ENCODE results near the gene AOPEP. TPM values are rescaled to one million over a fixed set of nuclear protein-coding genes. Genes with fewer than 3 reads are reported as not detected.

AOPEP gene
- total RNA-seq, 1 experiment from 2014 or later: 39.6 TPM

- H3K4me3 ChIP-seq: no peak overlapping the region
- H3K27me3 ChIP-seq (replicated peaks): no peaks in the 10 kb centered on the region
- DNase-seq (ENCODE audit: low read depth in 1 of 2, low spot score in 2 of 2): no peak
- no peak overlapping the region for H3K27ac ChIP-seq
- H3K9me3 ChIP-seq (replicated peaks): no peaks in the 10 kb centered on the region
- peaks cover 20% of the 10 kb centered on the region; the same call in 1 of the 2 replicates for H3K36me3 ChIP-seq
- peaks cover 26% of the 10 kb centered on the region for H3K4me1 ChIP-seq (replicated peaks)
These were observed 83.3 kb downstream of the AOPEP start for GRCh38 chr9:94809778-94810177.

- DNase-seq (ENCODE audit: low read depth in 1 of 2, low spot score in 2 of 2): no peak
- Histone ChIP-seq H3K36me3 (peaks cover 20% of the 10 kb centered on the region; the same call in 1 of the 2 replicates), H3K9me3 (replicated peaks) (no peaks in the 10 kb centered on the region), H3K4me1 (replicated peaks) (peaks cover 13% of the 10 kb centered on the region), H3K27ac (no peak overlapping the region), H3K4me3 (no peak overlapping the region), H3K27me3 (replicated peaks) (no peaks in the 10 kb centered on the region)
These were observed 84.6 kb downstream of the AOPEP start for GRCh38 chr9:94811074-94811473.

- DNase-seq (ENCODE audit: low read depth in 1 of 2, low spot score in 2 of 2): no peak
These were observed 85.8 kb downstream of the AOPEP start for GRCh38 chr9:94812343-94812742.

GRCh38 chr9:94813379-94813778 lies 86.9 kb downstream of the AOPEP start:
- Histone ChIP-seq H3K36me3 (peaks cover 13% of the 10 kb centered on the region; the same call in 1 of the 2 replicates), H3K27ac (no peak overlapping the region), H3K9me3 (replicated peaks) (no peaks in the 10 kb centered on the region), H3K4me1 (replicated peaks) (peaks cover 18% of the 10 kb centered on the region), H3K4me3 (no peak overlapping the region), H3K27me3 (replicated peaks) (no peaks in the 10 kb centered on the region)
- DNase-seq (ENCODE audit: low read depth in 1 of 2, low spot score in 2 of 2): no peak

More at GRCh38 chr9:94812343-94812742, 85.8 kb downstream of the AOPEP start:
- H3K27me3 ChIP-seq (replicated peaks): no peaks in the 10 kb centered on the region
- no peaks in the 10 kb centered on the region for H3K9me3 ChIP-seq (replicated peaks)
- H3K4me1 ChIP-seq (replicated peaks): peaks cover 8% of the 10 kb centered on the region
- peaks cover 16% of the 10 kb centered on the region; the same call in 1 of the 2 replicates for H3K36me3 ChIP-seq
- H3K27ac ChIP-seq: no peak overlapping the region
- no peak overlapping the region for H3K4me3 ChIP-seq

- peaks cover 48% of the 10 kb centered on the region for H3K4me1 ChIP-seq (replicated peaks)
- no peaks in the 10 kb centered on the region for H3K9me3 ChIP-seq (replicated peaks)
- H3K4me3 ChIP-seq: no peak overlapping the region
- DNase-seq (ENCODE audit: low read depth in 1 of 2, low spot score in 2 of 2): no peak
- peak overlapping the region; percentile 29; the same call in 1 of the 2 replicates for H3K27ac ChIP-seq
- H3K27me3 ChIP-seq (replicated peaks): no peaks in the 10 kb centered on the region
- 0 out of 2 replicates have a peak, but pooled peaks cover 6% of the 10 kb centered on the region for H3K36me3 ChIP-seq
These were observed 91.0 kb downstream of the AOPEP start for GRCh38 chr9:94817291-94818177.

- no peak overlapping the region for H3K4me3 ChIP-seq
- peak overlapping the region; percentile 29; the same call in 1 of the 2 replicates for H3K27ac ChIP-seq
- H3K27me3 ChIP-seq (replicated peaks): no peaks in the 10 kb centered on the region
- DNase-seq (ENCODE audit: low read depth in 1 of 2, low spot score in 2 of 2): no peak
- H3K36me3 ChIP-seq: 0 out of 2 replicates have a peak, but pooled peaks cover 6% of the 10 kb centered on the region
- no peaks in the 10 kb centered on the region for H3K9me3 ChIP-seq (replicated peaks)
- peaks cover 53% of the 10 kb centered on the region for H3K4me1 ChIP-seq (replicated peaks)
These were observed 91.7 kb downstream of the AOPEP start for GRCh38 chr9:94818178-94818541.

GRCh38 chr9:94819161-94819687 lies 92.7 kb downstream of the AOPEP start:
- DNase-seq (ENCODE audit: low read depth in 1 of 2, low spot score in 2 of 2): peak; percentile 55 to 60
- H3K27me3 ChIP-seq (replicated peaks): no peaks in the 10 kb centered on the region
- H3K4me3 ChIP-seq: no peak overlapping the region
- H3K4me1 ChIP-seq (replicated peaks): peaks cover 56% of the 10 kb centered on the region
- no peaks in the 10 kb centered on the region for H3K9me3 ChIP-seq (replicated peaks)
- peak overlapping the region; percentile 51 for H3K27ac ChIP-seq
- 0 out of 2 replicates have a peak, but pooled peaks cover 6% of the 10 kb centered on the region for H3K36me3 ChIP-seq

GRCh38 chr9:94821098-94821887 lies 94.8 kb downstream of the AOPEP start:
- Histone ChIP-seq H3K36me3 (0 out of 2 replicates have a peak, but pooled peaks cover 6% of the 10 kb centered on the region), H3K27ac (peak overlapping the region; percentile 44; the same call in 1 of the 2 replicates), H3K9me3 (replicated peaks) (no peaks in the 10 kb centered on the region), H3K4me3 (no peak overlapping the region), H3K27me3 (replicated peaks) (no peaks in the 10 kb centered on the region), H3K4me1 (replicated peaks) (peaks cover 56% of the 10 kb centered on the region)
- DNase-seq (ENCODE audit: low read depth in 1 of 2, low spot score in 2 of 2): no peak

GRCh38 chr9:94822273-94822672 lies 95.8 kb downstream of the AOPEP start:
- Histone ChIP-seq H3K4me1 (replicated peaks) (peaks cover 57% of the 10 kb centered on the region), H3K27me3 (replicated peaks) (no peaks in the 10 kb centered on the region), H3K4me3 (no peak overlapping the region), H3K36me3 (0 out of 2 replicates have a peak, but pooled peaks cover 2% of the 10 kb centered on the region), H3K9me3 (replicated peaks) (no peaks in the 10 kb centered on the region), H3K27ac (peak overlapping the region; percentile 44)
- DNase-seq (ENCODE audit: low read depth in 1 of 2, low spot score in 2 of 2): peak in 1 of 2 experiments; percentile 80

GRCh38 chr9:94823710-94824109 lies 97.2 kb downstream of the AOPEP start:
- Histone ChIP-seq H3K27ac (no peak overlapping the region), H3K36me3 (no peaks in the 10 kb centered on the region), H3K9me3 (replicated peaks) (no peaks in the 10 kb centered on the region), H3K27me3 (replicated peaks) (no peaks in the 10 kb centered on the region), H3K4me1 (replicated peaks) (peaks cover 54% of the 10 kb centered on the region), H3K4me3 (no peak overlapping the region)
- DNase-seq (ENCODE audit: low read depth in 1 of 2, low spot score in 2 of 2): no peak

- Histone ChIP-seq H3K27me3 (replicated peaks) (no peaks in the 10 kb centered on the region), H3K27ac (no peak overlapping the region), H3K4me3 (no peak overlapping the region), H3K4me1 (replicated peaks) (peaks cover 47% of the 10 kb centered on the region), H3K36me3 (no peaks in the 10 kb centered on the region), H3K9me3 (replicated peaks) (no peaks in the 10 kb centered on the region)
- no peak for DNase-seq (ENCODE audit: low read depth in 1 of 2, low spot score in 2 of 2)
These were observed 97.9 kb downstream of the AOPEP start for GRCh38 chr9:94824411-94824810.

GRCh38 chr9:94824913-94825610 lies 98.6 kb downstream of the AOPEP start:
- Histone ChIP-seq H3K27ac (no peak overlapping the region), H3K4me1 (replicated peaks) (peaks cover 44% of the 10 kb centered on the region), H3K4me3 (no peak overlapping the region), H3K9me3 (replicated peaks) (no peaks in the 10 kb centered on the region), H3K27me3 (replicated peaks) (no peaks in the 10 kb centered on the region), H3K36me3 (no peaks in the 10 kb centered on the region)
- no peak for DNase-seq (ENCODE audit: low read depth in 1 of 2, low spot score in 2 of 2)

- no peaks in the 10 kb centered on the region for H3K27me3 ChIP-seq (replicated peaks)
- H3K36me3 ChIP-seq: no peaks in the 10 kb centered on the region
- no peaks in the 10 kb centered on the region for H3K9me3 ChIP-seq (replicated peaks)
- H3K4me3 ChIP-seq: no peak overlapping the region
- no peak for DNase-seq (ENCODE audit: low read depth in 1 of 2, low spot score in 2 of 2)
- H3K4me1 ChIP-seq (replicated peaks): peaks cover 43% of the 10 kb centered on the region
- H3K27ac ChIP-seq: no peak overlapping the region
These were observed 99.1 kb downstream of the AOPEP start for GRCh38 chr9:94825611-94825958.

Measured in SJSA1 (cell line).